Testis (tissue), 3 donors: ENCODE results near the gene TAF13. TPM values are rescaled to one million over a fixed set of nuclear protein-coding genes. Genes with fewer than 3 reads are reported as not detected.

Experiments used
- DNase-seq: peaks from one replicate; pipeline ENCODE4 v3.0.0-alpha.2; 2019
- H3K27ac ChIP-seq, 2 donors: fragments of 200-600 bp; sonication (generic); one replicate each; pipeline ENCODE4 v1.5.1; 2019
- H3K27me3 ChIP-seq: fragments of 200-600 bp; sonication (generic); one replicate; pipeline ENCODE4 v1.5.1; 2019
- H3K36me3 ChIP-seq: fragments of 200-600 bp; sonication (generic); one replicate; pipeline ENCODE4 v1.5.1; 2017; ENCODE audit warnings: low read depth; ENCODE audit errors: missing control alignments
- H3K4me1 ChIP-seq: fragments of 200-600 bp; sonication (generic); one replicate; pipeline ENCODE4 v1.5.1; 2019
- H3K4me3 ChIP-seq, 2 donors: fragments of 200-600 bp; sonication (generic); one replicate each; pipeline ENCODE4 v1.5.1; 2017 to 2019
- H3K9me3 ChIP-seq: fragments of 200-600 bp; sonication (generic); one replicate; pipeline ENCODE4 v1.5.1; 2017
- CTCF ChIP-seq, 3 experiments: fragments of 450-650 bp in 2 of 3; fragments of 200-600 bp in 1 of 3; sonication (generic) in 1 of 3; IDR thresholded peaks; one replicate each; pipeline ENCODE4 v1.5.1; 2016 to 2019; ENCODE audit warnings: antibody characterized with exemption in 3 of 3, mild to moderate bottlenecking in 2 of 3, moderate library complexity in 1 of 3
- POLR2A ChIP-seq: fragments of 450-650 bp; IDR thresholded peaks from one replicate; pipeline ENCODE4 v1.6.1; 2017; ENCODE audit warnings: antibody characterized with exemption, mild to moderate bottlenecking, moderate library complexity
- WGBS, 2 donors: methylation state at CpG; one replicate each; pipeline ENCODE4 v1.1.5; 2018; 5-methylcytosine and 5-hydroxymethylcytosine counted together
- intact Hi-C: fragments of 100-400 bp; cut with DNase I; formaldehyde crosslinking; loops from one replicate; pipeline ENCODE4 v1.15.1; 2023; ENCODE audit warnings: low total_unique reads
- polyA plus RNA-seq: library from polyadenylated mRNA; stranded (reverse); fragments of 350-450 nt; fragmentation: Illumina TruSeq; extraction: RNeasy Lipid Tissue Mini Kit (QIAGEN cat#74804); gene quantifications from one replicate; pipeline ENCODE4 v1.2.3, GENCODE V29; 2014; ENCODE audit warnings: low read depth, low replicate concordance; ENCODE audit not compliant: insufficient read depth
- total RNA-seq, 2 donors: library from RNA; depleted of rRNA; stranded (reverse); fragments of >200 nt; gene quantifications; one replicate each; pipeline ENCODE4 v1.2.3, GENCODE V29; 2016

The TAF13 gene
- total and polyA plus RNA-seq, 3 donors from 2014 or later, result 27.9 to 42.0 (median 38.5) TPM

- no peaks in the 10 kb centered on the region for H3K9me3 ChIP-seq
- no peaks in the 10 kb centered on the region for H3K27me3 ChIP-seq
- no peaks in the 10 kb centered on the region for H3K36me3 ChIP-seq
- peaks cover 3% of the 10 kb centered on the region for H3K4me1 ChIP-seq
- TF ChIP-seq CTCF (IDR thresholded peaks at IDR 0.05), result no peak
- TF ChIP-seq POLR2A, result no peak
- intact Hi-C loops, result no loop called here
- DNase-seq, result no peak
- H3K27ac ChIP-seq, result no peak overlapping the region
- no peak overlapping the region for H3K4me3 ChIP-seq
- WGBS, 2 donors, result 29 to 75% methylated on average over 1 of the region's 1 CpG
Measured at GRCh38 chr1:109083923-109084322, 8.1 kb upstream of the TAF13 start.

- no peak for TF ChIP-seq CTCF (IDR thresholded peaks at IDR 0.05)
- no peak for TF ChIP-seq POLR2A
- 84 to 85% methylated on average over 3 of the region's 3 CpGs for WGBS, 2 donors
- Histone ChIP-seq H3K27ac (no peak overlapping the region), H3K27me3 (no peaks in the 10 kb centered on the region), H3K9me3 (no peaks in the 10 kb centered on the region), H3K36me3 (no peaks in the 10 kb centered on the region), H3K4me3 (no peak overlapping the region), H3K4me1 (peaks cover 3% of the 10 kb centered on the region)
- intact Hi-C loops, result no loop called here
- no peak for DNase-seq
Measured at GRCh38 chr1:109083501-109083900, 7.7 kb upstream of the TAF13 start.

GRCh38 chr1:109080441-109081082 lies 4.8 kb upstream of the TAF13 start:
- H3K4me3 ChIP-seq, result no peak overlapping the region
- no peak for DNase-seq
- peaks cover 3% of the 10 kb centered on the region for H3K4me1 ChIP-seq
- 75 to 78% methylated on average over 5 of the region's 5 CpGs for WGBS, 2 donors
- no peak for TF ChIP-seq POLR2A
- TF ChIP-seq CTCF (IDR thresholded peaks at IDR 0.05), result no peak
- peak overlapping the region; percentile 81 for H3K27ac ChIP-seq
- no peaks in the 10 kb centered on the region for H3K9me3 ChIP-seq
- H3K36me3 ChIP-seq, result no peaks in the 10 kb centered on the region
- intact Hi-C loops, result no loop called here
- H3K27me3 ChIP-seq, result no peaks in the 10 kb centered on the region

GRCh38 chr1:109079240-109079622 lies 3.4 kb upstream of the TAF13 start:
- H3K27me3 ChIP-seq, result no peaks in the 10 kb centered on the region
- peaks cover 8% of the 10 kb centered on the region for H3K4me1 ChIP-seq
- H3K36me3 ChIP-seq, result no peaks in the 10 kb centered on the region
- intact Hi-C loops, result no loop called here
- DNase-seq, result no peak
- TF ChIP-seq POLR2A (no peak), CTCF (IDR thresholded peaks at IDR 0.05) (no peak)
- WGBS, 2 donors, result 83 to 88% methylated on average over 2 of the region's 2 CpGs
- H3K9me3 ChIP-seq, result no peaks in the 10 kb centered on the region
- no peak overlapping the region for H3K4me3 ChIP-seq
- peak overlapping the region in 1 of 2 donors; percentile 81 for H3K27ac ChIP-seq

GRCh38 chr1:109078317-109078716 lies 2.5 kb upstream of the TAF13 start:
- TF ChIP-seq CTCF (IDR thresholded peaks at IDR 0.05), result no peak
- no peak for TF ChIP-seq POLR2A
- H3K36me3 ChIP-seq, result no peaks in the 10 kb centered on the region
- no peak for DNase-seq
- 86 to 88% methylated on average over 1 of the region's 1 CpG for WGBS, 2 donors
- intact Hi-C loops, result no loop called here
- no peak overlapping the region for H3K27ac ChIP-seq
- H3K4me3 ChIP-seq, result no peak overlapping the region
- no peaks in the 10 kb centered on the region for H3K9me3 ChIP-seq
- peaks cover 8% of the 10 kb centered on the region for H3K4me1 ChIP-seq
- H3K27me3 ChIP-seq, result no peaks in the 10 kb centered on the region
